Muscle of leg (tissue), 11 donors: ENCODE measurements around the gene TOP3B. TPM values are rescaled to one million over a fixed set of nuclear protein-coding genes. Genes with fewer than 3 reads are reported as not detected.

ENCODE experiments used
- DNase-seq: peaks from one replicate; pipeline ENCODE4 v3.0.0; 2013
- H3K27ac ChIP-seq: one replicate; pipeline ENCODE4 v1.5.1; 2013; ENCODE audit warnings: mild to moderate bottlenecking, low read length, control low read depth
- H3K27me3 ChIP-seq: one replicate; pipeline ENCODE4 v1.6.1; 2013; ENCODE audit warnings: low read length; ENCODE audit not compliant: control insufficient read depth, insufficient read depth
- H3K36me3 ChIP-seq: one replicate; pipeline ENCODE4 v1.6.1; 2013; ENCODE audit warnings: low read length; ENCODE audit not compliant: control insufficient read depth, insufficient read depth
- H3K4me1 ChIP-seq: one replicate; pipeline ENCODE4 v1.6.1; 2013; ENCODE audit warnings: low read length; ENCODE audit not compliant: control insufficient read depth, insufficient read depth
- H3K4me3 ChIP-seq: one replicate; pipeline ENCODE4 v1.5.1; 2013; ENCODE audit warnings: low read length, control low read depth
- H3K9me3 ChIP-seq: replicated peaks from 2 replicates; pipeline ENCODE4 v1.6.1; 2013; ENCODE audit warnings: low read depth, low read length; ENCODE audit not compliant: control insufficient read depth
- WGBS: methylation state at CpG from one replicate; pipeline ENCODE4 v1.1.5; 2013; ENCODE audit warnings: missing lambda C conversion rate; ENCODE audit not compliant: insufficient coverage; 5-methylcytosine and 5-hydroxymethylcytosine counted together
- polyA plus RNA-seq, 8 donors: library from polyadenylated mRNA; unstranded; fragments of 120-200 nt; gene quantifications; one replicate each; pipeline versions ENCODE4 v1.2.1 to v1.2.3, GENCODE V29; 2013; ENCODE audit warnings: inconsistent platforms in 1 of 8, low replicate concordance in 1 of 8; ENCODE audit not compliant: insufficient read length in 8 of 8, insufficient read depth in 1 of 8
- total RNA-seq: library from RNA; stranded (reverse); fragments of 120-200 nt; gene quantifications from one replicate; pipeline ENCODE4 v1.2.4, GENCODE V29; 2013

The TOP3B gene
- total and polyA plus RNA-seq, 9 donors: 12.2 to 22.8 (median 17.5) TPM

- DNase-seq: no peak
- no peak overlapping the region for H3K4me3 ChIP-seq
- no peak overlapping the region for H3K27ac ChIP-seq
- no peaks in the 10 kb centered on the region for H3K27me3 ChIP-seq
- H3K9me3 ChIP-seq: no peaks in the 10 kb centered on the region
- WGBS: 94% methylated on average over 4 of the region's 16 CpGs
- H3K36me3 ChIP-seq: peaks cover 83% of the 10 kb centered on the region
- H3K4me1 ChIP-seq: no peaks in the 10 kb centered on the region
These were observed 55.3 kb downstream of the TOP3B start for GRCh38 chr22:21927174-21927823.

DNA sequence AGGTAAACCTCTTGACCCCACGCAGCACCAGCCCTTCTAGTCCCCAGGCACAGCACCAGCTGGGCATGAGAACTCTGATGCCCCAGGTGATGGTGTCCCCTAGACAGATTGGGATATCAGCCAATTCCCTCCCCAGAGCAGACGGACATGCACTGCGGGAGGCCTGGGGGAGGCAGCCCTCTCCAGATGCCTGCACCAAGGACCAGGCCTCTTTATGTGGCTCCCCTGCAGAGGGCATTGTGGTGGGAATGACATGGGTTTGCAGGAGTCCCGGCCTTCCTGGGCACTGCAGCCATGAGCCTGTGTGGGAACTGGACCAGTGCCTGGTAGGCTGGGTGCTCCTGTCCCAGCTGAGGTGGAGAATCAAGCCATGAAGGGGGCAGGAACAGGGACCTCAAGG, 55.9 kb downstream of the TOP3B start:
- no peaks in the 10 kb centered on the region for H3K4me1 ChIP-seq
- no peaks in the 10 kb centered on the region for H3K9me3 ChIP-seq
- 77% methylated on average over 2 of the region's 4 CpGs for WGBS
- H3K36me3 ChIP-seq: peaks cover 81% of the 10 kb centered on the region
- no peak overlapping the region for H3K27ac ChIP-seq
- H3K27me3 ChIP-seq: no peaks in the 10 kb centered on the region
- no peak for DNase-seq
- H3K4me3 ChIP-seq: no peak overlapping the region

DNA sequence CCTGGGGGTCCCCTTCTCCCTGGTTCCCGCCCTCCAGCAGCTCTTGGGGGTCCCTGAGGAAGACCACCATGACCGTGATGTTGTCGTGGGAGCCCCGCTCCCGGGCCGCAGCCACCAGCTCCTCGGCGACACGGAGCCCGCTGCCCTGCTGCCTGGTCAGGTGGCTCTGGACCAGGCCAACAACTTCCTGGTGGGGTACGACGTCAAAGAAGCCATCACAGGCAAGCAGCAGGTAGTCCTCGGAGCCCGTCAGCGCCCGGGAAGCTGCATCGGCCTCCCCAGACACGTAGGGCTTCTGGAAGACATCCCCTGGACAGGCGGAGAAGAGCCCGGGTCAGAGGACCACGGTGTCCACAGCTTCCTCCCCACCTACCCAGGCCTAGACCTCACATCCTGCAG, 59.4 kb downstream of the TOP3B start:
- Histone ChIP-seq H3K27ac (no peak overlapping the region), H3K4me1 (no peaks in the 10 kb centered on the region), H3K36me3 (peaks cover 75% of the 10 kb centered on the region), H3K9me3 (no peaks in the 10 kb centered on the region), H3K27me3 (no peaks in the 10 kb centered on the region), H3K4me3 (no peak overlapping the region)
- 89% methylated on average over 21 of the region's 21 CpGs for WGBS
- no peak for DNase-seq

DNA sequence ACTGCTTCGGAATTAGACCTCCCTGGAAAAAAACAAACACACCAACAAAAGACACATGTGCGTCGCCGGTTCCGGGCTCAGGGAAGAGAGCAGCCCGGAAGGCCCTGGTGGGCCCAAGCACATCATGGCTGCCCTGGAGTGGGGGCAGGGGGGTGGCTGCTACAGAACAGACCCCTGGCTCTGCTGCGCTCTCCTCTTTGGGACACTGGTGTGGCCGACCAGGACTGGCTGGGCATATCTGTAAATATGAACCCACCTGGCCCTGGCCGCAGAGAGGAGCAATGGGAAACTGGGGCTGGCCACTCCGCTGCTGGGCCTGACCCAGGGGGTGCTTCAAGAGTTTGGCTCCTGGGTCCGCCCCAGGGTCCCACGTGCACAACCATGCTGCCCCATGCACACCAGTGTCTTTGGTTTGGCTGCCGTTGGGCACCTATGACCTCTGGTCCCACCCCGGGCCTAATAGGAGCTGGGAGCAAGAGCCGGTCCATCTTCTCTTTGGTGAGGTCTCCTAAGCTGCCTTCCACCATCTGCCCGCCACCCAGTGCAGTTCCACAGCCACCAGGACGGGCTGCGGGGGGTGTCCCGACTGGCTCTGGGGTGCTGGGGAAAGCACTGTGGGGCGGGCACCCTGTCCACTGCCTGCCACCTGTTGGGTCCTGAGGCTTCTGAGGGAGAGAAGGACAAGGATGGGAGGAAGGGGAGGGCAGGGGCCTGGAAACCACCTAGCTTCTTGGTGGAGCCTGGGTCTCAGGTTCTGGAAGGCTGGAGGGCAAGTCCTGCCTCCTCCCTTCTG, 60.0 kb downstream of the TOP3B start:
- Histone ChIP-seq H3K4me1 (peaks cover 3% of the 10 kb centered on the region), H3K4me3 (no peak overlapping the region), H3K9me3 (no peaks in the 10 kb centered on the region), H3K27me3 (no peaks in the 10 kb centered on the region), H3K27ac (no peak overlapping the region), H3K36me3 (peaks cover 71% of the 10 kb centered on the region)
- WGBS: 79% methylated on average over 13 of the region's 20 CpGs
- DNase-seq: no peak

- no peaks in the 10 kb centered on the region for H3K9me3 ChIP-seq
- H3K4me3 ChIP-seq: no peak overlapping the region
- peaks cover 9% of the 10 kb centered on the region for H3K4me1 ChIP-seq
- WGBS: 41% methylated on average over 5 of the region's 8 CpGs
- DNase-seq: no peak
- peaks cover 63% of the 10 kb centered on the region for H3K36me3 ChIP-seq
- no peak overlapping the region for H3K27ac ChIP-seq
- H3K27me3 ChIP-seq: no peaks in the 10 kb centered on the region
These were observed 60.9 kb downstream of the TOP3B start for GRCh38 chr22:21921729-21922128.

DNA sequence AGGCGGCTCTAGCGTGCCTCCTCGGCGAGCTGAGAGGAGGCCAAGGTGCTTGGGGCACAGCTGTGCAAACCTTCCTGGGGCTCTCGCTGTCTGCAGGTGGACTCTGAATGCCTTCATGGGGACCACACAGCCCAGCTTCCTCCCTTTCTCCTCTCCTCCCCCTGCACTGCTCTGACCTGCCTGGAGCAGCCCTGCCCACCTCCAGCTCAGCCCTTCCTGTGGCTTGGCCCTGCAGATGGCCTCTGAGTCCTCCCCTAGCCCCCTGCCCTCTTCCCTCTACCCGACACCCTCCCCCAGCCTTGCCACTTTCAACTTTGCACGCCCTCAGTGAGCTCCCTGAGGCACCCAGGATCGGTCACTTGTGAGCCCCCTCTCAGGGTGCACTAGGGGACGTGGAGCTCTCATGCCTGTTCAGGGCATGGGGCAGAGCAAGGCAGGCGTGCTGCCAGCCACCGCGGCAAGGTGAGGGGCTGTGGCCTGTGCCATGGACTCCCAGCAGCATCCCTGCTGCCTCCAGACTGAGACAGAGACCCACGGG, 61.3 kb downstream of the TOP3B start:
- no peaks in the 10 kb centered on the region for H3K27me3 ChIP-seq
- no peaks in the 10 kb centered on the region for H3K9me3 ChIP-seq
- 62% methylated on average over 12 of the region's 13 CpGs for WGBS
- no peak overlapping the region for H3K4me3 ChIP-seq
- no peak overlapping the region for H3K27ac ChIP-seq
- no peak for DNase-seq
- peaks cover 9% of the 10 kb centered on the region for H3K4me1 ChIP-seq
- peaks cover 59% of the 10 kb centered on the region for H3K36me3 ChIP-seq

GRCh38 chr22:21920341-21921183, 62.0 kb downstream of the TOP3B start:
- Histone ChIP-seq H3K9me3 (no peaks in the 10 kb centered on the region), H3K27me3 (no peaks in the 10 kb centered on the region), H3K4me3 (no peak overlapping the region), H3K27ac (no peak overlapping the region), H3K36me3 (peaks cover 56% of the 10 kb centered on the region), H3K4me1 (peaks cover 9% of the 10 kb centered on the region)
- WGBS: 79% methylated on average over 14 of the region's 16 CpGs
- DNase-seq: no peak

DNA sequence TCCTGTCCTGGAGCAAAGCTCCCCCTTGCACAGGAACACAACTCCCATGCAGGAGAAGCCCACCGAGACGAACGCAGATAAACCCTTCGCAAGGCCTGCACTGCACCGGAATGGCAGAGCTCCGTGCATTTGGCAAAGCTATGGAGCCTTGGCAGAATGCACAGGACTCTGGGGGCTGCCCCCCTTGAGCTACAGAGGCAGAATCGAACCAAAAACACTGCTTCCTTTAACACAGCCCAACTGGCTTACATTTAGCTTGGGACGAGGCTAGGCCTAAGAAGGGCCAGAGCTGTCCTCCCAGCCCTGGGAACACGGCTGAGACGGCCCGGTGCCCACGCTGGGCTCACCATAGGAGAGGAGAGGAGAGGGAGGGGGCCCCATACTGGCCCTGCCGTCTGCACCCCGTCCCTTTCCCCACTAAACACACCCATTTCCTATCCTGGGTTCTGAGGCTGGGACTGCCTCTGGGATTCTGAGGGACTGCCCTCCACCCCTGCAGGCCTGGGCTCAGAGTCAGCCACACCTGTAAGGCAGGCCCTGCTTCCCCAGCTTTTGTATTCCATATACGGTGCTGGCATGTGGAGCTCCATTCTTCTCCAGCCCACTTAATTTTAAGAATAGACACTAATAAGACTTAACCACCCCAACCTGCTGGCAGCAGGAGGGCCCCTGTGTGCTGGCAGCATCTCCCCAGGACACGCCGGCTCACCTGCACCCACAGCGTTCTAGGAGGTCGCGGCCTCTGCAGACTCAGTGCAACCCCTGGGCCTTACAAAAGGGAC, 62.9 kb downstream of the TOP3B start:
- Histone ChIP-seq H3K27ac (no peak overlapping the region), H3K36me3 (peaks cover 48% of the 10 kb centered on the region), H3K4me3 (no peak overlapping the region), H3K27me3 (no peaks in the 10 kb centered on the region), H3K9me3 (no peaks in the 10 kb centered on the region), H3K4me1 (peaks cover 9% of the 10 kb centered on the region)
- 71% methylated on average over 12 of the region's 20 CpGs for WGBS
- no peak for DNase-seq

GRCh38 chr22:21918466-21919185, 64.0 kb downstream of the TOP3B start:
- 87% methylated on average over 7 of the region's 12 CpGs for WGBS
- Histone ChIP-seq H3K36me3 (peaks cover 42% of the 10 kb centered on the region), H3K27me3 (no peaks in the 10 kb centered on the region), H3K27ac (no peak overlapping the region), H3K9me3 (no peaks in the 10 kb centered on the region), H3K4me3 (no peak overlapping the region), H3K4me1 (peaks cover 9% of the 10 kb centered on the region)
- no peak for DNase-seq
